OCI-LY7 (cell line): ENCODE measurements around the gene TSPAN17. TPM values are rescaled to one million over a fixed set of nuclear protein-coding genes. Genes with fewer than 3 reads are reported as not detected.

Experiments used
- BruUV-seq: library from RNA; stranded (reverse); fragments of 400-500 nt; replicated peaks from 2 replicates; lab custom pipeline; 2021; lab: Mats Ljungman, UMichigan
- CTCF ChIA-PET: fragments of 300-600 bp; sonication (Branson Sonifier 250); formaldehyde crosslinking; loops from one replicate; lab custom pipeline; 2022; ENCODE audit warnings: antibody characterized with exemption; ENCODE audit not compliant: unreplicated experiment; lab: Charles Lee
- POLR2A ChIA-PET: fragments of 300-600 bp; sonication (Branson Sonifier 250); formaldehyde crosslinking; loops from one replicate; lab custom pipeline; 2022; ENCODE audit warnings: antibody characterized with exemption; lab: Charles Lee
- DNase-seq: peaks from one replicate; pipeline ENCODE4 v3.0.0-alpha.2; 2015; ENCODE audit warnings: low spot score
- H2AFZ ChIP-seq: fragments of 200-600 bp; sonication (generic), shearing (Covaris generic); 2 replicates; pipeline ENCODE4 v1.6.1; 2014; ENCODE audit warnings: mild to moderate bottlenecking, antibody characterized with exemption, low read length, moderate library complexity
- H3K27ac ChIP-seq: fragments of 200-600 bp; sonication (generic); 2 replicates; pipeline ENCODE4 v1.5.1; 2014; ENCODE audit warnings: mixed run types, low read depth, mild to moderate bottlenecking, moderate library complexity, low read length, inconsistent platforms; ENCODE audit not compliant: poor library complexity, severe bottlenecking
- H3K36me3 ChIP-seq: fragments of 200-600 bp; sonication (generic); 2 replicates; pipeline ENCODE4 v1.6.1; 2014; ENCODE audit warnings: mild to moderate bottlenecking, antibody characterized with exemption, low read length, moderate library complexity, mixed read lengths; ENCODE audit not compliant: insufficient read depth
- H3K4me1 ChIP-seq: fragments of 200-600 bp; sonication (generic); 2 replicates; pipeline ENCODE4 v1.5.1; 2014; ENCODE audit warnings: mild to moderate bottlenecking, low read length; ENCODE audit not compliant: insufficient read depth, poor library complexity, severe bottlenecking
- H3K4me2 ChIP-seq: fragments of 200-600 bp; sonication (generic); 2 replicates; pipeline ENCODE4 v1.6.1; 2014; ENCODE audit warnings: mild to moderate bottlenecking, low read length
- H3K4me3 ChIP-seq: fragments of 200-600 bp; sonication (generic); 2 replicates; pipeline ENCODE4 v1.5.1; 2014; ENCODE audit warnings: mild to moderate bottlenecking, low read depth, low read length; ENCODE audit not compliant: poor library complexity, severe bottlenecking
- H3K79me2 ChIP-seq: fragments of 200-600 bp; sonication (generic); 2 replicates; pipeline ENCODE4 v1.6.1; 2016; ENCODE audit warnings: low read depth, mild to moderate bottlenecking, low read length, moderate library complexity, mixed read lengths; ENCODE audit not compliant: insufficient read depth
- H3K9me2 ChIP-seq: fragments of 200-600 bp; sonication (generic); 2 replicates; pipeline ENCODE4 v1.6.1; 2016; ENCODE audit warnings: mild to moderate bottlenecking, low read length, mixed read lengths; ENCODE audit not compliant: insufficient read depth
- H3K9me3 ChIP-seq: fragments of 200-600 bp; sonication (generic); 2 replicates; pipeline ENCODE4 v1.6.1; 2014; ENCODE audit warnings: mild to moderate bottlenecking, mixed run types, low read length, mixed read lengths
- H4K20me1 ChIP-seq: fragments of 200-600 bp; sonication (generic); 2 replicates; pipeline ENCODE4 v1.6.1; 2014; ENCODE audit warnings: mild to moderate bottlenecking, antibody characterized with exemption, low read length, moderate library complexity, mixed read lengths; ENCODE audit not compliant: insufficient read depth
- CTCF ChIP-seq: fragments of 200-600 bp; sonication (generic); conservative IDR thresholded peaks from 2 replicates; pipeline ENCODE4 v1.5.1; 2014; ENCODE audit warnings: mild to moderate bottlenecking, antibody characterized with exemption, low read length, moderate library complexity, mixed read lengths
- EZH2phosphoT487 ChIP-seq: fragments of 200-600 bp; sonication (generic); IDR thresholded peaks from 2 replicates; pipeline ENCODE4 v1.6.1; 2018; ENCODE audit warnings: low read depth, borderline replicate concordance, mild to moderate bottlenecking, mixed run types, antibody characterized with exemption, low read length, moderate library complexity, mixed read lengths
- intact Hi-C: fragments of 100-400 bp; cut with micrococcal nuclease; formaldehyde crosslinking; loops from one replicate; pipeline ENCODE4 v1.10.0; 2022; ENCODE audit not compliant: unreplicated experiment
- total RNA-seq, 2 experiments: library from RNA; depleted of rRNA in 1 of 2; stranded (reverse); fragments of >200 nt in 1 of 2; shearing (Covaris generic) in 1 of 2; gene quantifications; 2 replicates each; pipeline ENCODE4 v1.2.3, GENCODE V29; 2014 to 2022

Gene TSPAN17
- total RNA-seq, 2 experiments from 2014 or later: 9.3 to 23.3 TPM

DNA sequence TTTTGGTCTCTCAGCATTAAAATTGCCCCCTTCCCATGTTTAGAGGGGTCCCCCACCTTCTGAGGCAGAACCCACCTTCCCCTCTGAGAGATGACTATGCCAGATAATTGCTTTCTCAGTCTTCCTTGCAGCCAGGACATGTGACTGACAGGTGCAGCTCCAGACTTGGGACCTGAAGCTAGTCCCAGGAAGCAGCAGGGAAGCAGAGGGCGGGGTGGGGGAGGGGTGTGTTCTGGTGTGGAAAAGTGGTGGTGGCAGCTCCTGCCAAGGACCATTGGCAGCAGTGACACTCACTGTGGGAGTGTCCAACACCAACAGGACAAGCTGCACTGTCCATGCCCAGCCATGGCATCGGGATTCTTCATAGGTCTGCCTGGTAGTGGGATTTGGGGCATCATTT, 14.5 kb upstream of the TSPAN17 start:
- H3K27ac ChIP-seq: peak overlapping the region; percentile 81
- no peaks in the 10 kb centered on the region; the same call in 1 of the 2 replicates for H3K79me2 ChIP-seq
- H4K20me1 ChIP-seq: no peaks in the 10 kb centered on the region
- POLR2A ChIA-PET: interaction anchor here (1.0 to 3.2 kb wide), 2 partner anchors 11 to 14 kb away, joined by 4 to 15 read pairs; partner anchors contain the start of gene TSPAN17
- no peak overlapping the region for H3K4me3 ChIP-seq
- no peak for DNase-seq
- H3K9me2 ChIP-seq: no peaks in the 10 kb centered on the region
- no peaks in the 10 kb centered on the region for H3K9me3 ChIP-seq
- H3K4me2 ChIP-seq: peak overlapping the region; percentile 88
- TF ChIP-seq EZH2phosphoT487 (no peak), CTCF (no peak)
- no peaks in the 10 kb centered on the region for H3K36me3 ChIP-seq
- CTCF ChIA-PET: interaction anchor here (0.6 to 1.2 kb wide), 4 partner anchors 9 to 19 kb away, joined by 4 to 10 read pairs (median 6); no protein-coding TSS in a partner anchor
- intact Hi-C loops: no loop called here
- no peak overlapping the region for H2AFZ ChIP-seq
- BruUV-seq: no TSS peak
- peaks cover 70% of the 10 kb centered on the region for H3K4me1 ChIP-seq

GRCh38 chr5:176633598-176633997, 13.7 kb upstream of the TSPAN17 start:
- no peaks in the 10 kb centered on the region for H3K36me3 ChIP-seq
- H3K9me3 ChIP-seq: no peaks in the 10 kb centered on the region
- CTCF ChIA-PET: interaction anchor here (1.0 kb wide), 1 partner anchor 63 kb away, joined by 4 read pairs; no protein-coding TSS in a partner anchor
- peaks cover 63% of the 10 kb centered on the region for H3K4me1 ChIP-seq
- H4K20me1 ChIP-seq: no peaks in the 10 kb centered on the region
- intact Hi-C loops: no loop called here
- TF ChIP-seq EZH2phosphoT487: no peak
- TF ChIP-seq CTCF: no peak
- DNase-seq: peak; percentile 80
- H2AFZ ChIP-seq: peak overlapping the region; percentile 71; the same call in 1 of the 2 replicates
- peak overlapping the region; percentile 88 for H3K4me2 ChIP-seq
- POLR2A ChIA-PET: interaction anchor here (0.7 to 3.2 kb wide), 2 partner anchors 13 to 27 kb away, joined by 3 to 15 read pairs; partner anchors contain the start of gene TSPAN17
- H3K9me2 ChIP-seq: no peaks in the 10 kb centered on the region
- no TSS peak for BruUV-seq
- no peaks in the 10 kb centered on the region; the same call in 1 of the 2 replicates for H3K79me2 ChIP-seq
- peak overlapping the region; percentile 81 for H3K27ac ChIP-seq
- peak overlapping the region; percentile 66 for H3K4me3 ChIP-seq

GRCh38 chr5:176636426-176636825, 10.9 kb upstream of the TSPAN17 start:
- ChIA-PET POLR2A (no interaction called here), CTCF (no interaction called here)
- Histone ChIP-seq H3K79me2 (no peaks in the 10 kb centered on the region; the same call in 1 of the 2 replicates), H3K4me2 (no peak overlapping the region), H4K20me1 (no peaks in the 10 kb centered on the region), H3K4me1 (peaks cover 38% of the 10 kb centered on the region), H3K9me2 (no peaks in the 10 kb centered on the region), H3K4me3 (no peak overlapping the region), H3K9me3 (no peaks in the 10 kb centered on the region), H3K27ac (no peak overlapping the region), H3K36me3 (no peaks in the 10 kb centered on the region), H2AFZ (no peak overlapping the region)
- no peak for TF ChIP-seq CTCF
- no peak for TF ChIP-seq EZH2phosphoT487
- BruUV-seq: no TSS peak
- no peak for DNase-seq
- intact Hi-C loops: no loop called here
